Epithelial cell of esophagus (primary cell): ENCODE results near the gene TANGO2.

Experiments used
- DNase-seq: peaks from one replicate; pipeline ENCODE4 v3.0.0; 2010; ENCODE audit warnings: low read depth
- H3K4me3 ChIP-seq: 2 replicates; pipeline ENCODE4 v1.5.1; 2011; ENCODE audit warnings: mild to moderate bottlenecking, low read length, control low read depth
- CTCF ChIP-seq: IDR thresholded peaks from 2 replicates; pipeline ENCODE4 v1.5.1; 2011; ENCODE audit warnings: low read depth, mild to moderate bottlenecking, low read length, control low read depth, inconsistent platforms; ENCODE audit not compliant: insufficient read depth; ENCODE audit errors: missing control alignments

The TANGO2 gene

GRCh38 chr22:20116376-20116950 is 95.6 kb downstream of the TANGO2 start:
- peak overlapping the region; percentile 80 for H3K4me3 ChIP-seq
- TF ChIP-seq CTCF, result no peak
- DNase-seq, result no peak
